Stomach (tissue), 4 donors: Measurements from ENCODE around the gene COL4A1.

ENCODE experiments used
- CTCF ChIP-seq, 7 experiments: fragments of 450-650 bp in 4 of 7; fragments of 200-600 bp in 3 of 7; sonication (generic) in 3 of 7; IDR thresholded peaks; one replicate each; pipeline ENCODE4 v1.5.1; 2016 to 2019; ENCODE audit warnings: antibody characterized with exemption in 7 of 7, control low read depth in 2 of 7, mild to moderate bottlenecking in 1 of 7
- POLR2AphosphoS5 ChIP-seq, 3 donors: sonication (generic); formaldehyde crosslinking; IDR thresholded peaks; one replicate each; pipeline ENCODE4 v1.6.1; 2016; ENCODE audit warnings: antibody characterized with exemption in 3 of 3

GRCh38 chr13:110211046-110211445 lies 95.9 kb downstream of the COL4A1 start:
- TF ChIP-seq POLR2AphosphoS5 (IDR thresholded peaks at IDR 0.05) (no peak), CTCF (IDR thresholded peaks at IDR 0.05) (no peak)
